Measurements from ENCODE around the gene PRPF40B.
"Not testable (repeated sequence)": the region's sequence is repeated elsewhere in the genome, so short reads cannot be mapped to it uniquely, and the experiment has no call there.

PRPF40B gene

GRCh38 chr12:49588721-49589516 lies 34.4 kb upstream of the PRPF40B start:
- DNase-seq = peak; percentile 14 to 52
- no peak for TF ChIP-seq POLR2A (IDR thresholded peaks at IDR 0.05; ENCODE audit: low read length)
- no peak for TF ChIP-seq GATA1 (IDR thresholded peaks at IDR 0.05; ENCODE audit: low read depth, low read length)

DNA sequence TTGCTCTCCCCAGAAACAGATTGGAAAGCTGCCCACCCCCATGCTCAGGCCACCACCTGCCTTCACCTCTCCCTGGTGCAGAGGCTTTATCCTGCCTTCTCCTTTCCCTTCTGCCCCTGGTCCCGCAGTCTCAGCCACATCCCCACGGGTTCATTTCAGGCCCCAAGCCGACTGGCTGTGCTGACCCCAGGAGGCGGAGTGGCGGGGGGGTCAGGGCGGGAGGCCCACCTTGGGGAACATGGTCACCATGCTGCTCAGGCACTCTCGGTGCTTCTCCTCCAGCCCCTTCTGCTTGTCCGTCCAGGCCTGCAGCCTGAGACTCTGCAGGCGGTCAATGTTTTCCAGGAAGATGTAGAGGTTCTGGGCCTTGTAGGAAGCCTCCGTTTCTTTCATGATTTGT lies 24.8 kb upstream of the PRPF40B start:
- DNase-seq = no peak
- TF ChIP-seq GATA1 (IDR thresholded peaks at IDR 0.05; ENCODE audit: low read depth, low read length) (no peak), POLR2A (IDR thresholded peaks at IDR 0.05; ENCODE audit: low read length) (no peak)

DNA sequence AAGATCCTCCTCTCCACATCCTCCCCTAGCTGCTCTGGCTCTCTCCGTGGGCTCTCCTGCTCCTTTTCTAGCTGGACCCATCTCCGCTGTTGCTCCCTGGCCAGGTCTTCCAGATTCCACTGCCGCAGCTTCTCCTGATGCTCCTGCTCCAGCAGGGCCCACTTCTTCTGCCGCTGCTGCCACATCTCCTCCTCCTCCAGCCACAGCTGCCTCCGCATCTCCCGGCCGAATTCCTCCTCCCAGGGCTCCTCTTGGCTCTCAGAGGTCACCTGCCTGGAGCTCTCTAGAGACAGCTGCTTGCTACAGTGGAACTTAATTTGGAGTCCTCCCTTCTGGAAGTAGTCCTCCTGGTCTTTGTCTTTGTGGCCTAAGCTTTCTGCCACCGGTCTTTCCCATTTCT lies 23.4 kb upstream of the PRPF40B start:
- TF ChIP-seq POLR2A (IDR thresholded peaks at IDR 0.05; ENCODE audit: low read length) (no peak), GATA1 (IDR thresholded peaks at IDR 0.05; ENCODE audit: low read depth, low read length) (no peak)
- DNase-seq = no peak

GRCh38 chr12:49603721-49604120 lies 19.6 kb upstream of the PRPF40B start:
- no peak for DNase-seq
- TF ChIP-seq POLR2A (IDR thresholded peaks at IDR 0.05; ENCODE audit: low read length) = no peak

- TF ChIP-seq POLR2A (IDR thresholded peaks at IDR 0.05; ENCODE audit: low read length) (no peak), GATA1 (IDR thresholded peaks at IDR 0.05; ENCODE audit: low read depth, low read length) (no peak)
Measured at GRCh38 chr12:49604856-49605255, 18.5 kb upstream of the PRPF40B start.

DNA sequence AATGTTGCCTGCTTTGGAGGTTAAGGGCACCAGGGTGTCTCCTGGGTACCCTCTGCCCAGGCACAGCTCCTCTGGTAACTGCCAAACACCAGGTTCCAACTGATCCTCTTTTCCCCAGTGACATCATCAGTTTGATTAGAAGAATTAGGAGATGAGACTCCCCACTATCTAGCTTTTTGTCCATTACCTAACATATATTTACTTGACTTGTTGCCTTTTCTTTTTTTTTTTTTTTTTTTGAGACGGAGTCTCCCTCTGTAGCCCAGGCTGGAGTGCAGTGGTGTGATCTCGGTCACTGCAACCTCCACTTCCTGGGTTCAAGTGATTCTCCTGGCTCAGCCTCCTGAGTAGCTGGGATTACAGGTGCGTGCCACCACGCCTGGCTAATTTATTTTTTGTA lies 17.8 kb upstream of the PRPF40B start, which contains the start of gene FAM186B:
FAM186B (minus strand) TSS at position 101 of the 400 bp plus-strand sequence. CDS start 162 bp downstream, outside the sequence.
- DNase-seq = not testable (repeated sequence)

More at GRCh38 chr12:49604856-49605255, 18.5 kb upstream of the PRPF40B start:
- no peak for DNase-seq

DNA sequence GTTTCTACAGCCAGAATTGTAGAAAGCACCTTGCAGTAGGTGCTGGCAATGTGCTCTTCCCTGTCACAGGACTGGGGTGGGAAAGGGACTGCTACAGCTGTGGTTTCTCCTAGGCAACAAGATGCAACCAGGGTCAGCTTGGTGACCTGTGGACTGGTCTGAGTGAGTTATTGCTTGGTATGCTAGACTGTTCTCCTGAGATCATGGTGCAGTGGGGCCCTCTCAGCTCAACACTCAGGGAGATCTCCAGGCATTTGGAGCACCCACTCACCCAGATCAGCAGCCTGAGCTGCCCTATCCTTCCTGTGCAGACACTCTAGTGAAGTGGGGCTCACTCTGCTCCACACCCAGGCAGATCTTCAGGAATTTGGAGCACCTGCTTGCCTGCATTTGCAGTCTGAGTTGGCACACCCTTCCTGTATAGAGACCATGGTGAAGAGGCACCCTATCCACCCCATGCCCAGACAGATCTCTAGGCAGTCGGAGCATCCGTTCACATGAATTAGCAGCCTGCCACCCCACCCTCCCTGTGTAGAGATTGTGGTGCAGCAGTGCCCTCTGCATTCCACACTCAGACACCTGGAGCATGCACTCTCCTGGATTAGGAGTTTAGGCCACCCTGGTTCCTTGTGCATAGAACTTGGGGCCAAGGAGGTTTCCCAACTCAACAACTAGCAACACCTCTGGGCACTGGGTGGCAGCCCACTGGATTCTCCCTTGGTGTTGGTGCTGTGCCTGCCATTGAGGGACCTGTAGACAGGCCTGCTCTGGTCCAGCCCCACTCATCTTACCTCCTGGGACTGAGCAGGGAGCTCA lies 14.1 kb upstream of the PRPF40B start:
- TF ChIP-seq POLR2A (IDR thresholded peaks at IDR 0.05; ENCODE audit: low read length) (no peak), GATA1 (IDR thresholded peaks at IDR 0.05; ENCODE audit: low read depth, low read length) (no peak)
- DNase-seq = no peak

DNA sequence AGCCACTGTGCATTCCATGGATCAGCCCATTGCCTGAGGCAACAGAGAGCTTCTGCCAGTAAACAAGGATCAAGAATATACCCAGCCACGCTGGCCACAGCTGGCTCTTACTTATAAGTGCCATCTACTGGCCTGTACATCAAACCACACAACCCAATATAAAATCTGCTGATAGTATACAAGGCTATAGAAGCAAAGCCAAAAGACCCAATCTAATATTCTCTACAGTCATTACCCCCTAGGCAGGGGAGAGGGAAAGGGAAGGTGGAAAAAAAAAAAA lies 13.5 kb upstream of the PRPF40B start:
- TF ChIP-seq GATA1 (IDR thresholded peaks at IDR 0.05; ENCODE audit: low read depth, low read length) (no peak), POLR2A (IDR thresholded peaks at IDR 0.05; ENCODE audit: low read length) (no peak)
- no peak for DNase-seq

GRCh38 chr12:49610785-49611184 lies 12.6 kb upstream of the PRPF40B start:
- not testable (repeated sequence) for DNase-seq

DNA sequence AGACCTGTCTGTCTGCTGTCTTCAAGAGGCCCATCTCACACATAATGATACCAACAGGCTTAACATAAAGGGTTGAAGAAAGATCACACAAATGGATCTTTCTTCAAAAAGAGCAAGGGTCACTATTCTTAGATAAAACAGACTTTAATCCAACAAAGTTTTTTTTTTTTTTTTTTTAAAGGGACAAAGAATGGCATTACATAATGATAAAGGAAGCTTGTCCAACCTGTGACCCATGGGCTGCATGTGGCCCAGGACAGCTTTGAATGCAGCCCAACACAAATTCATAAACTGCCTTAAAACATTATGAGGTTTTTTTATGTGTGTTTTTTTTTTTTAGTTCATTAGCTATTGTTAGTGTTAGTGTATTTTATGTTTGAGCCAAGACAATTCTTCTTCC lies 11.2 kb upstream of the PRPF40B start:
- TF ChIP-seq GATA1 (IDR thresholded peaks at IDR 0.05; ENCODE audit: low read depth, low read length) = no peak
- no peak for DNase-seq

GRCh38 chr12:49615725-49616124 lies 7.6 kb upstream of the PRPF40B start:
- no peak for TF ChIP-seq POLR2A (IDR thresholded peaks at IDR 0.05; ENCODE audit: low read length)
- no peak for TF ChIP-seq GATA1 (IDR thresholded peaks at IDR 0.05; ENCODE audit: low read depth, low read length)
- DNase-seq = no peak

- TF ChIP-seq GATA1 (IDR thresholded peaks at IDR 0.05; ENCODE audit: low read depth, low read length) = no peak
- TF ChIP-seq POLR2A (IDR thresholded peaks at IDR 0.05; ENCODE audit: low read length) = no peak
- no peak for DNase-seq
Measured at GRCh38 chr12:49616533-49617219, 6.7 kb upstream of the PRPF40B start.

DNA sequence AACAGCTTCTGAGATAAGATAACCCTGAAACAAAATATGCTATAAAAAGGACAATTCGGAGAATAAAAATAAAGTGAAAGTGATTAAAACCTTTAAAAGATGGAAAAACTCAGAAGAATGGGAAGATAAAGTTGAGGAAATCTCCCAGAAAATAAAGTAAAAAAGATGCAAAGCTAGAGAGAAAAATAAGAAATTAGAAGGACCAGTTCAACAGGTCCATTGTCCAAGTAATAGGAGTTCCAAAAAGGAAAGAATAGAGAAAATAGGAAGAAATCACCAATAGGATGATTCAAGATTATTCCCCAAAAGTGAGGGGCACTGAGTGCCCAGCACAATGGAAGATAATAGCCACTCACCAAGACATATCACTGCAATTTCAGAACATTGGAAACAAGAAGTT lies 4.8 kb upstream of the PRPF40B start:
- DNase-seq = no peak
- TF ChIP-seq GATA1 (IDR thresholded peaks at IDR 0.05; ENCODE audit: low read depth, low read length) (no peak), POLR2A (IDR thresholded peaks at IDR 0.05; ENCODE audit: low read length) (no peak)

- no peak for DNase-seq
- no peak for TF ChIP-seq GATA1 (IDR thresholded peaks at IDR 0.05; ENCODE audit: low read depth, low read length)
- no peak for TF ChIP-seq POLR2A (IDR thresholded peaks at IDR 0.05; ENCODE audit: low read length)
Measured at GRCh38 chr12:49619286-49619685, 4.1 kb upstream of the PRPF40B start.
